GM12873 (cell line): ENCODE results near the gene PIP5K1B.

Source experiments
- TF ChIP-seq, protein P1 (sequence below): IDR thresholded peaks from 2 replicates; pipeline ENCODE4 v1.5.1; 2012; ENCODE audit warnings: low read depth, mild to moderate bottlenecking, moderate library complexity, low read length, control low read depth; ENCODE audit not compliant: insufficient read depth; ENCODE audit errors: missing control alignments

Gene PIP5K1B

DNA sequence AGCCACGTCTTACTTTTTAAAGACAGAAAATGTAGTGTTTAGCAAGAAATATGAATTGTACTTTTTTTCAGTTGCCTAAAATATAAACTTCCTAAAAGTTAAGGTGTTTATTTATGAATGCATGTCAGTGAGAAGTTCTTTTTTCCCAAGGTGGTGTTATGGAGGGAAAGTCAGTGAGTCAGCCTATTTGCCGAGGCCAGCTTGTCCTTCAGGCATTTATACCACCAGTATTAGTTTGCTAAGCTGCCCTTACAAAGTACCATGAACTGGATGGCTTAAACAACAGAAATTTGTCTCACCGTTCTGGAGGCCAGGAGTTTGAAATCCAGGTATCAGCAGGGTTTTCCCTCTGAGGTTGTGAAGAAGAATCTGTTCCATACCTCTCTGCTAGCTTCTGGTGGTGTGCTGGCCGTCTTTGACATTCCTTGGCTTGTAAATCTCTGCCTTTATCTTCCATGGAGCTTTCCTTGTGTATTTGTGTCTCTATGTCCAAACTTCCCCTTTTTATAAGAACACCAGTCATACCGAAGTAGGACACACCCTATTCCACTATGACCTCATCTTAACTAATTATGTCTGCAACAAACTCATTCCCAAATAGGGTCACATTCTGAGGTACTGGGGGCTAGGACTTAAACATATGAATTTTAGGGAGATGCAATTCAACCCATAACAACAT is 270.5 kb downstream of the PIP5K1B start:
- TF ChIP-seq, protein P1, sequence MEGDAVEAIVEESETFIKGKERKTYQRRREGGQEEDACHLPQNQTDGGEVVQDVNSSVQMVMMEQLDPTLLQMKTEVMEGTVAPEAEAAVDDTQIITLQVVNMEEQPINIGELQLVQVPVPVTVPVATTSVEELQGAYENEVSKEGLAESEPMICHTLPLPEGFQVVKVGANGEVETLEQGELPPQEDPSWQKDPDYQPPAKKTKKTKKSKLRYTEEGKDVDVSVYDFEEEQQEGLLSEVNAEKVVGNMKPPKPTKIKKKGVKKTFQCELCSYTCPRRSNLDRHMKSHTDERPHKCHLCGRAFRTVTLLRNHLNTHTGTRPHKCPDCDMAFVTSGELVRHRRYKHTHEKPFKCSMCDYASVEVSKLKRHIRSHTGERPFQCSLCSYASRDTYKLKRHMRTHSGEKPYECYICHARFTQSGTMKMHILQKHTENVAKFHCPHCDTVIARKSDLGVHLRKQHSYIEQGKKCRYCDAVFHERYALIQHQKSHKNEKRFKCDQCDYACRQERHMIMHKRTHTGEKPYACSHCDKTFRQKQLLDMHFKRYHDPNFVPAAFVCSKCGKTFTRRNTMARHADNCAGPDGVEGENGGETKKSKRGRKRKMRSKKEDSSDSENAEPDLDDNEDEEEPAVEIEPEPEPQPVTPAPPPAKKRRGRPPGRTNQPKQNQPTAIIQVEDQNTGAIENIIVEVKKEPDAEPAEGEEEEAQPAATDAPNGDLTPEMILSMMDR, result no peak

DNA sequence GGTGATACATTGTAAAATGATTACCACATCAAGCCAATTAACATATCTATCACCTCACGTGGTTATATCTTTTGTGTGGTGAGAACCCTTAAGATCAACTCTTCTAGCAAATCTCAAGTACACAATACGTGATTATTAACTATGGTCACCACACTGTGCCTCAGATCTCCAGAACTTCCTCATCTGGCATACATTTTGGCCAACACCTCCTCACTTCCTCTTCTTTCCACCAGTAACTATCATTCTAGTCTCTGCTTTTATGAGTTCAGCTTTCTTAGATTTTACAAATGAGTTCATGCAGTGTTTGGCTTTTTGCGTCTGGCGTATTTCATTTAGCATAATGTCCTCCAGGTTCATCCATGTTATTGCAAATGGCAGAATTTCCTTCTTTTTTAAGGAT is 273.0 kb downstream of the PIP5K1B start:
- TF ChIP-seq, protein P1, result no peak

DNA sequence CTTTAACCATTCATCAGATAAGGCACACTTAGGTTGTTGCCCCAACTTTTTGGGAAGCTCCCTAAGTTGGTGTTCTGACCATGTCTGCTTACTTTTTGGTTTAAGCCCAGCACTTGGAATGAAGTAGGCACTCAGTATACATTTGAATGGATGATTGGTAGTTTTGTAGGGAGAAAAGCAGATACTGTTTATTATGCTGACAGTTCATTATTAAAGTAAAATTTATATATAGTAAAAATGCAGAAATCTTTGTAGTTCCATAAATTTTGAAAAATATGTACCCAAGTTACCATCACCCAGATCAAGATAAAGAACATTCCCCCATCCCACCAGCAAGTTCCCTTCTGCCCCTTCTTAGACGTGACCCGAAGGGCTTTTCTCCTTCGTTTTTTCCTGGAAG is 273.5 kb downstream of the PIP5K1B start:
- TF ChIP-seq, protein P1, result no peak

DNA sequence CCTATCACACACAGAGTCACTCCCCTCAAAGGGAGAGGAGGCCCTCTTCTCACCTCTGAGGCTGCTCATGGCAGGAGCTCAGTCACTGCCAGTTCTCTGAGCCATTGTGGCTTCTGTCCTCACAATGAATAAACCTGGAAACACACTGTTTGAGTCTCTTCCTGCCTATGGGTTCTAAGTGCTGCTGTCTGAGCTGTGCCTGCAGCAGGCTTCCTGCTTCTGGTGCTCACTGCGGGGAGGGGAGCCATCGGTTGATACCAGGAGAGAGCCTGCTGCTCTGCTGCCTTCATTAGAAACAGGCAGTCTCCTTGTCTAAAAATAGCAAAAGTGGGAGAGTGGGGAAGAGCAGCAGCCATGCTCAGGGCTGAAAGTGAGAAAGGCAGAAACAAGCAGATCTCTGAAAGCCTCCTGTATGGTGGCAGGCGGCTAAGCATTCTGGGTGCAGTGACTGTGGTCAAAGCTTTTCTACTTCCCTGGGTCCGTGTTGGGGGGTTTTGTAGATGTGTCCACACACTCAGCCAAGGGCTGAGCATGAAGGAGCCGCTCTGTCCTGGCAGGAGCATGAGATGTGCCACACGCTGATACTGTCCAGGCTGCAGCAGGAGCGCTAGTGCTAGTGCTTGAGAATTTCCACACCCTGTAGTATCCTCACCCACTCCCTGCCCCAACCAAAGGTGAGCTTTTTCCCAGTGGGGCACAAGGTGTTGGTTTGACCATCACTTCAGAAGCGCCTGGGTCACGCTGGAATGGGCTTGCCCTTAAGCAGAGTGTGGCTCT is 274.7 kb downstream of the PIP5K1B start:
- TF ChIP-seq, protein P1, result no peak

GRCh38 chr9:68980341-68980914 is 275.4 kb downstream of the PIP5K1B start:
- TF ChIP-seq, protein P1, result no peak

DNA sequence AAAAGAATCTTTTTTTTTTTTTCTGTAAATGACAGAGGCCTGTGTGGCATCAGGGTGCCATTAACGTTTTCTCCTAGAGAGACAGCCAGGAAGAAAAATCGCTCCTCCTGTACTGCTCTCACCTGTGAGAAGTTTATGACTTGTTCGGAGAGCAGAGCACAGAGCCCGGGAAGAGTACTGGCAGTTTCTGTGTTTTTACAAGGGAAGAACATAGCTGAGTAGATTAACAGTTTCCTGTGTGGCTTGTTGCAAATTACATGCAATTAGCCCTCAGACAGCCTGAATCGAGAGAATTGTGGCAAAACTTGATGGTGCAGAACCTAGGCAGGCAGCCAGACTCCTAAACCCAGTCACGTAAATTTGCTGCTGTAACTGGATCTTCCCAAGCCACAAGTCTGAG is 276.7 kb downstream of the PIP5K1B start:
- TF ChIP-seq, protein P1, result no peak

DNA sequence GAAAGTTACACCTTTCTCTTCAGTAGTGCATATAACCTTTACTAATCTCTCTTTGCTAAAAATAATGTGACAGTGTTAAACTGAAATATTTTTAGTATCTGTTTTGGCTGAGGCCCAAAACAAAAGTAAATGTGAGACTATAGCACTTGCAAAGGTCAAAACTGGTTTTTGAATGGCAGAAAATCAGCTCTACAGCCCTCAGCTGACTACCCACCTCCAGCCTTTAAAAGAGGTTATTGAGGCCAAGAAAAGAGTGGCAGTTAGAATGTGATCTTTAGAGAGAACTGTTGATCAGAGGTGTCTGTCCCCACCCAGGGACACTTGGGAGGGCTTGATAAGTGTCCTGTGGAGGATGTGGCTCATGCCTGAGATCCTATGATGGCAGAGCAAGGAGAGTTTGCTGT is 278.0 kb downstream of the PIP5K1B start:
- TF ChIP-seq, protein P1, result no peak
